HG03139 (cell line): ENCODE measurements around the gene ERLIN1.

Experiments used
- ATAC-seq: cut with Tn5 transposase; IDR thresholded peaks from one replicate; pipeline ENCODE4 v1.9.1; 2021; ENCODE audit not compliant: unreplicated experiment

Gene ERLIN1

DNA sequence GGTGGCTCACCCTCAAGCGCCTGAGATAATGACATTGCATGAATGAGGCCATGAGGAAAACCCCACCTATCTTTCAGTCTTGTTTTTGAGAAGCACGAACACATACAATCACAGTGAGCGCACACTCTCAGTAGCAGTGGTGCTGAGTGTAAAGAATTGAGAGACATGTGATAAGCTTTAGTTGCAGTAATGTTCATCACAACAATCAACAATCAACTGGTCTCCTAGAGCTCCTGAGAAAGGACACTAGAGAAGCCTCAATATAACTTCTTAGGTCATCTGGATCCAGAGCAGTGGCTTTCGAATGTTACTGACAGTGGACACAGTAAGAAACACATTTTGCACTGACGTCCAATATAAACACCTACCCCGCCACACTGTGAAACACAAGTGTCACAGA is 12.8 kb downstream of the ERLIN1 start:
- ATAC-seq: no peak

DNA sequence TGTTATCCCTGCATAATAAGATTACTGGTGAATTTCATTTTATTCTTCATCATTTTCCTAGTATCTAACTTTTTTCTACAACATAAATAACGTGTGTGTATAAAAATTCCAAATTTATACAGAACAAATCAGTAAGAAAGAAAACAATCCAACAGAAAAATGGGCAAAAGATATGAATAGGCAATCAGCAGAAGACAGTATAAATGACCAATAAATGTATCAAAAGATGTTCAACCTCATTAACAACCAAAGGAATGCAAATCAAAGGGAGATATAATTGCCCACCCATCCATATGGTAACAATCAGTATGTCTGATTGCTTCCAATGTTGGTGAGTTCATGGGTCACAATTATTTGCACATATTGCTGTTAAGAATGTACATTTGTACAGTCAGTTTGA is 13.5 kb downstream of the ERLIN1 start:
- no peak for ATAC-seq

DNA sequence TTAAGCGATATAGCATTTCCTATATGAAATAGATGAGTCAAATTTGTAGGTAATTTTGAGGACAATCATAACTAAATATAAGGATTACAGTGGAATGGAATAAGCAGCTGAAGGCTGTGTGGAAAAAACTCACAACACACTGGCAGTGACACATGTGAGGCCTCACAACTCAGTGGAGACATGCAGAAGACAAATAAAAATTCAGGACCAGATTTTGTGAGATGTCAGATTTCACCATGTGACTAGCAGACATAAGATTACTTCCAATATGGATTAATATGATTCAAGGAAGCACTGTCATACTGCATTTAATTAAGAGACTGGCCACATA is 17.6 kb downstream of the ERLIN1 start:
- ATAC-seq: no peak

DNA sequence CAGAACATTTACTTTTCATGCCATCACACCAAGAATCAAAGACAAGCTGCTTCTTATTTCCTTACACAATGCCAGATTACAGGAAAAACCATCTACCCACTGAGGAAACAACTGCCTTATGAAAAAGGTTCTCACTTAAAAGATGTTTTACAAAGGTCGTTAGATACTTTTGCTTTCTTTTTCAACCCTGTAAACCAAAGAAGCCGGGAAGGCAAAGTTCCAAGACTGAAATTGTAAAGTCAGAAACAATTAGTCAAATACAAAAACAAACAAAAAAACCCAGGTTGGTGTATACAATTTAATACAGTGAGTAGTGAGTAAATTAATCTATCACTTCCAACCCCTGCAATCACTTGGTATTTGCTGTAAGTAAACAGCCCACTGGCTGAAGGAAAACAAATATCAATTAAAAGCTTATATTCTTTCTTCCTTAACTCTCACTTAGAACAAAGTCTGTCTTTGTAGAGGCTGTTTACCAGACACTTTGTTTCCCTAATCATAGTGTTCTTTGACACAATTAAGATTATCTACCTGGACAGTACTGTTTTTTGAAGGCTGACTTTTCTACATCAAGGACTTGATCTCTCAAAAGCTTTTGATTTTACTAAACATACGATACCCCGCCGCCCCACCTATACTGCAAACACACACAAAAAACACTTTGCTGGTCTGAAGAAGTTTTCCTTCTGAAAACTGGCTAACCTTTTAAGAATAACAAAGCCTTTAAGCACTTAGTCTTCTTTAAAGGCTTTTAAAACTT is 18.1 kb downstream of the ERLIN1 start:
- ATAC-seq: no peak

DNA sequence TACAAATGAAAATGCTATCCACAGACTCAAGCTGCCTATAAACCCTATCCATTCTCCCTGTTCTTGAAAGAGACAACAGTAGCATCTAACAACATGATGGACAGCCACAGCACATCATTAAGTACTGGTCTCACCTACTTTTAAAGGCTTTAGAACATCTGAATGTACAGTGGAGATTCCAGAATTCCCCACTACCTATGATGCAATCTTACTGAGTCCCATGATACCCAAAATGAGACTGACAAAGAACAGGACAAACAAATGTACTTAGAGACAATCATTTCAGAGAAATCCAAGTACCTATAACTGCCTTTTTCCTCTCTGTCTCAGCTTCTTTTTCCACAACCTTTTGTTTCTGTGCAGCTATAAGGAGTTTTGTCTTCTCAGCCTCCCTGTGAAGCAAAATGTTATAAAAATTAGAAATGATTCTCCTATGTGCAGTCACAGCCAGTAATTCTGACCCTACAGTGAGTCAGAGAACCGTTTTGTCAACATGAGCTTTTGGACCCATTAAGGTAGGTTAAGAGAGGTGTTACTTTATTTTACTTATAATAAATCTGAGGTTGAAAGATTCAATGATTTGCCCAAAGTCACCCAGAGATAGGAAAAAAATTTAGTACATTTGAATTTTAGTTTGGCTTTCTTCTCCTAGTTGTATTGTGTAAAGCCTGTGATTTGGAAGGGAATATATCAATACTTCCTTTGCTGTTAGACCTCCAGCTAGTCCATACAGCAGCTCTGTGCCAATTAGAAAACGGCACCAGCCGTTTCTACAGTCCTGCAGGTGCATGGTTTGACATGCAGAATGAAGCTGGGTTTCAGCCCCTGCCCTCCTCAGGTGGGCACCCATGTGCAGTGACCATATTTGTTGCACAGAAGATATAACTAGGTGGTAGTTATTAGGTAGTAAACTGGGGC is 21.9 kb downstream of the ERLIN1 start:
- no peak for ATAC-seq

DNA sequence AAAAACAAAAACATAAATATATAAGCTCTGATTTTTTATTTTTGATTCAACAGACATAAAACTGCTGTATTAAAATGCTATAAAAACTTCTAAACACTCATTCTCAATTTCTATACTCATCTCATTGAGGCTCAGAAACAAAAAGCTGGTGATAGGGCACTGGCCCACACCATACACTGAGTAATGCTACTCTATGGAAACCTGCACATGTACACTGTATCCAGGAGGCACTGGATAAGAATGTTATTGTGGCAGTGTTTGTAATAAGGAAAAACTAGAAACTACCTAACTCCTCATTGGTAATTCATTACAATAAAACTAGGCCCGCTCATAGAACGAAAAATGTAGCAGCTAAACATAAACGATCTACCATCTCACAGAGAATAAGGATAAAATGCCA is 23.1 kb downstream of the ERLIN1 start:
- ATAC-seq: no peak

DNA sequence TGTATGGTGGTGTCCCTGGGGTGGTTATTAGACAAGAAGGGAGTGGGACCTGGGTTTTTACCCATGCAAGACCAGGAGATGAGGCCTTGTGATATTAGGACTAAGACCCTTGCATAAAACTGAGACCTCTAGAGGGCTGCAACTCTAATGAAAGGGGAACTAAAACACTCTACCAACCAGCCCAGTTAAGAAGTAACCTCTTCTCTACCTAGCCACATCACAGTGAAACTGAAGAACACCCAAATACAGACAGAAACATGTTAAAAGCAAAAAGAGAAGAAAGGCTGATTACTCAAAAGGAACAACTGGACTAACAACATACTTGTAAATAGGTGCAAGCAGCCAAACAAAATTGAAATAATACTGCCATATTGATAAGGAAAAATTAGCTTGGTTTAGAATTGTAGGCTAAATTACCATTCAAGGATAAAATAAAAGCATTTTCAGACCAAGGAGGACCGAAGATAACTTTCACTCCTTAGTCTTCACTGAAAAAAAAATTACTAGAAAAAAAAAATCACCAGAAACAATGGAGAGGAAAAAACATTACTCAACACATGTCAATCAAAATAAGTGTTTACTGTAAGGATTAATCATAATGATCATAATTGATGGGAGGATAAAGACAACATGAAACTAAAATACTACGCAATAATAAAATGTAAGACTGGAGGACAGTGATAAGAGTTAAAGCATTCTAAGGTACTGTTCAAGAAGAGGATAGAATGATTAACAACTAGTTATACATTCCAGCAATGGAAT is 27.6 kb downstream of the ERLIN1 start:
- ATAC-seq: peak; percentile 89

DNA sequence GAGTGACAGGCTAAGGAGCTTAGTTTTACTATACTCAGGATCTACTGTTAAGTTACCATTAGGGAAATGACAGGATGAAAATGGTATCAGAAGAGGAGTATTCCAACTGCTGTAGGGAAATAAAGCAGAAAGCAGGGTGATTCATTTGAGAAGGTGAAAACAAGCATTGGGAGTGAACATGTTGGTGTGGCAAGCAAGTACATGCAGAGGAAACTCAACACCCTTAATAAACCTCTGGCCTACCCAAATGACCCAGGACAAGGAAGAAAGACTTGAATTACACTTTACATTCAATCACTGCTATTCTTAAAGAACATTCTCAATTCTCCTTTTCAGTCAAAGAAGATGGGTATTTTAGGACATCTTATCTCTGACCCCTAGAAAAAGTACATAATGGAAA is 28.7 kb downstream of the ERLIN1 start:
- ATAC-seq: no peak

DNA sequence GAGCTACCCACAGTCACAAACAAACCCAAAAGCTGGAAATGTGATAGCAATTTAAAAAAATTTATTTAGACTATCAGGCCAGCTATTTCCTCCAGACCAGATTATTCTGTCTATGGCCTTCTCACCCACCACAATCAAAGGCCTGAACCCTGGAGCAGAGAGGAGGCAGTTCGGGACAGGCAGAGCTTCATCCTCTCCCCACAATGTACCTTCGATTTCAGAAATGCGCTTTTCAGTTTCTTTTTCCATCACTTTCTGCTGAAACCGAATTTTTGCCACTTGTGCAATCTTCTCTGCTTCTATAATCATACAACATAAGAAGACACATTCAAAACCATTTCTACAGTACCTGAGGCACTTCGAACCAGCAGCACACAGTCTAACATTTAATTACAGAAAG is 29.9 kb downstream of the ERLIN1 start:
- no peak for ATAC-seq

DNA sequence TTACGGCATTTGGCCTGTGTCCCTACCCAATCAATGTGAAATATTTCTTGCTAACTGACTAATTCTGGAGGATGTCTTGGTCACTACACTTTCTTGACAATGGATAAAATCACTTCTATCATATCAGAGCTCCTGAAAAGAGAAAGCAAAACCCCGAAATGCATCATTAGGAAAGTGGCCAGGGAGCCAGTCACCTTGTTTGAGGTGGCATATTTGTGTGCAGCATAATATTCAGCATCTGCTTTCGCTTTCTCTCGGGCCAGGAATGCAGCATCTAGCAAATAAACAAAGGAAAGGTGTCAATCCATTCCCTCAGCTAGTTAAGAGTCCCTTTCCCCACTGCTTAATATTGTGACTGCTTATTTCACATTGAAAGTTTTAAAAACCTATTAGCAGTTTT is 31.2 kb downstream of the ERLIN1 start:
- ATAC-seq: no peak

DNA sequence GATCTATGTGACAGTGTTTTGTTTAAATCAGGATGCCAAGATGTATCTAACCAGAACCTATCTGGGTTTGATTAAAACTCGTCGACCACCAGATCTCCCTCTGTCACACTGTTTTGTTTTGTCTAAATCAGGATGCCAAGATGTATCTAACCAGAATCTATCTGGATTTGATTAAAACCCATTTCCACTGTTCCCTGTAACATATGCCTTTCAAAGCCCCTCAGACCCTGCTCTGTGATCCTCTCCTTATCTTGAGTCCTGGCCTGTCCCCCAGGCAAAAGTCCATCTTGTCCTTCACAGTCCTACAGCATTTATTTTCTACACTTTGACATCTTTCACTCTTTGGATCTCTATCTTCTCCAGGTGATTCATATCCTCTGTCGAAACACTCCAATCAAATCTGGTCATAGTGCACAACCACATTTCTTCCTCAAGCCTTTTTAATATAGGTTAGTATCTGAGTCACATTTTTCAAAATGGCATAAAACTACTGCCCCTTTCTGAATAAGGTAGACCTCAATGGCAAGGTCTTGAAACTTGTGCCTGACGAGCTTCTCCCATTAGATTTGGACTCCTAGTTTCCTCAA is 32.5 kb downstream of the ERLIN1 start:
- no peak for ATAC-seq

DNA sequence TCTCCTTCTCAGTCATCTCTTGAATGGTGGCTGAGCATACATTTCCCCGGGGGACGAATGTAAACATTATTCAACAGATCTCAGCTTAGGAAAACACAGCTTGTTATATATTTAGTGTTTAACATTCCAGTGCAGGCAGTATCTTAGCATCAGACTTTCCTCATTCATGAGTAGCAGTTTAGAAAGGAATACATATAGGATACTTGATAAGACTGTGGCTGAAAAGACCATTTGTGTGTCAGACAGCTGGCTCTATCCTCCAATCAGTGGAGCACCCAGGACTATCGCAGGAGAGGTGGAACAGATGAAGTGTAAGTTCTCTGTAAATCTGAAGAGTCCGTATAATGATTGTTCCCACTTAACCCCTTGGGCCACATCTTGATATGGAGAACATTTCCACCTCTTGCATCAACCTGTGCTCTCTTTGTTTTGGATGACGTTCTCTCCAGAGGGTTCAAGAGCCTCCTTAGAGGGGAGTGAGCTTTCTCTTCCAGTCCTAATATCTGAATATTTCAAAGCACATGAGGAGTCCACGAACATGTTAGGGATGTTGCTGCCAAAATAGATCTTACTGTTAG is 34.0 kb downstream of the ERLIN1 start:
- ATAC-seq: no peak

DNA sequence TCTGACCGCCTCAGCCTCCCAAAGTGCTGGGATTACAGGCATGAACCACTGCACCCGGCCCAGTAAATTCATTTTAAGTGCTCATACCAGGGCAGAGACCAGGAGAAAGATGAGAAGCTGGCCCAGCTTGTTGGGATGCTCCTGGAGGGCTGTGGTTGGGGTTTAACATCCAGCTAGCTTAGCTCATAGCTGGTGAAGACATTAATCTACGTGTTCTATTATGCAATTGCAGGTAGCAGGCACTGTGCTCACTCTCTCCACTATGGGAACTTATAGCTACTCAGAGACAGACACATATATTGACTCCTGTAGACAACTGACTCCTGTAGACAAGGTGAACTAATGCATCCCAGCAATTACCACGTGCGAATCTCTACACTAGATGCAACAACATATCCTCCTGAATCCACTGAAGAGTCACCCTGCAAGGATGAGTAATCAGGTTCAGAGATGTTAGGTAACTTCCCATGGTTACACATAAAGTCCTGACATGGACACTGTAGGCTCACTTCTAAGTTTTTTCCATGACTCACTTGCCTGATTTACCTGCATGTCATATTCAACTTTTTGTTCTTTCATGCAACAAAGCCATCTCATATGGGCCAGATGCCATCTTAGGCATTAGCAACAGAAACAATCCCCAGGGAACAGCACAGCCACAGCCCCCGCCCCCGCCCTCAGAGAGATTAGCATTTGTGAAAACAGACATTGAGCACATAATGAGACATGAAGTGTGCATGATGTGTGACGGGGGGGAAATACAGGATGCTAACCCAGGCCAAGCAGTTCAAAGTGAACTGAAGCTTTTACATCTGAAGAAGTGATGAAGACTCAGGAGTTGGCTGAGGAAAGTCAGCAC is 37.2 kb downstream of the ERLIN1 start:
- no peak for ATAC-seq

DNA sequence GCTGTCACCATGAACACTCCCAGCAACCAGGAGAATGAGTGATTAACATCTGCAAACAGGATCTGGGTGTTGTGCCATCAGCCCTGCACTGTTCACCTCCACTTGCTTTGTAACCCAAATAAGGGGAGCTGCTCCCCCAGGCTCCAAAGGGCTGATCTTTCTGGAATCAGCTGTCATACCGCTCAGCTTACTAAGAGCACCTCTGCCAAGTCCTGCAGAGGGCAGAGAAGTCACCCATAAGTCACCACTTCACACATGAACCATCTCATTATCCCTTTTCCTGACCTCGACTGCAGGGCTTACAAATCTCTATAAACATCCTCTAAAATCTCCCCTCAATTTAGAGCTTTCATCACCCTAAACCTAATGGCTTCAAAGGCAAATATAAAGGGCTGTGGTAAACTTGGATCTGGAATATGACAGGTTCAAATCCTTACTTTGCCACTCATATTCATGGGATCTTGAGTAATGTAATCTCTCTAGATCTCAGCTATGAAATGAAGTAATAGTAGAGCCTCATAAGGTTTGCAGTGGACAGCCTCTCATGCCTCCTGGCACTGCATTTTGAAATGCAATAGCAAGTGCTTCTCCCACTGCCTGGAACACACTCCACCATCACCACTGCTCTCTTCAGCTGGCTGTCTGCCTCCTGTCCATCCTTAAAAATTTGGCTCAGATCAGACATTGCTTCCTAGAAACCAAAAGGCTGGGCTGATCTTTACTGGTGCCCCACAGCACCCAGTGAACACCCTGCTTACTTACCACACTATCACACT is 38.8 kb downstream of the ERLIN1 start:
- no peak for ATAC-seq

DNA sequence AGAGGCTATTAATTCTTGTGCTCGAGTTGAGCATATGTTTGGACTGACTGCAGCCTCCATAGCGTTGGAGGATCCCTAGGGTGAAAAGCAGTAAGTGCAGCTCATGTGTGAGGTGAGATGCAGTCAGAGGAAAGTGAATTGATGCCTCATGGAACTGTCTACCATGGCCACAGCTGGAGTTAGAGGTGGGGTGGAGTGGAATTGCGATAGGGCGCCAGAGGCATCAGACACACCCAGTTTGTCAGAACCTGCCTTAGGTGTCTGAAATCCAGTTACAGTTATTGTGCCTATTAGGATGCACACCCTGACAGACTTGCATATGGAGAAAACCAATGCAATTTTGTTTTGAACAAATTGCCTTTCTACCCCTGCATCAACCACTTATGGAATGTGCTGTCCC is 39.4 kb downstream of the ERLIN1 start:
- ATAC-seq: no peak

DNA sequence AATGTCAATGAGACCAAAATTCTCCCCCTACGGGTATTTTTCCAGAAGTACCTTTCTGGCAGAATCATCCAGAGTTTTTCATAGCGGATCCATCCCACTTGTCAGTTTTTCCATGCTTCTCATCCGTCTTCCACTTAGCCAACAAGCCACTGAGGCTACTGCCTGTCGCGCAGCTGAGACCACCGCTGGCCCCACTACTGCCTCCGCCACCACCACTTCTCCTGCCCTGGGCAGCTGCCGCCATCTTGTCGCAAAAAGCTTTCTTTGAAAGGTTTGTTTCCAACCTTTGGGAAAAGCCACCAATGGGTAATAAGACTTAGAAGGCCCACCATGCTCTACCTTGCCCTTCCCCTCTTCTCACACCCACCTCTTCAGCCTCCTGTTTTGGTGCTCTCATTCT is 42.1 kb downstream of the ERLIN1 start:
- ATAC-seq: no peak

DNA sequence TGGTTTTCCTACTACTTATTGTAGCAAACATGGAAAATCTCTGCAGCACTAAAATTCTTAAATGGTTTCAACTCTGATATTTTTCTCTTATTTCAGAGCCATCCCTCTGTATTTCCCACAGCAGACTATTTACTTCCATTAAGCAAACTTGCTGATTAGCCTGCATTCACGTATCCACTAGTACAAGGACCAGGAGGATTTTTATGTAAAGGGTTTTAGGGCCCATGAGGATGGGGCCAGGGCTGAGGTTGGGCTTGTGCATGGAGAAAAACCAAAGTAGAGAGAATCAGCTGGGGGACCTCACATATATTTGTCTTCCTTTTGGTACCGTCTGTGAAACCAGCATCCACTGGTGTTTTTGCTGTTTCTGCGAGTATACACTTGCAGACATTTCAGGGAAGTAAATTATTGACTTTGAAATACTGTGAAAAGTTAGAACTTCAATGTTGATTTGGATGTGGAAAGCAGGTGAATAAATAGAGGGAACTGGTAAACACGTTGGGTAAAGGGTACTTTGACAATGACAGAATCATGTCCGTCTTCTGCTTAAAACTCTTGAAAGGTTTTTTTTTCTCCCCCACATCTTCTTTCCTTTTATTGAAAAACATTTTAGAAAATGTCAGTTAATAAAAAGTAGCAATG is 44.3 kb downstream of the ERLIN1 start:
- ATAC-seq: no peak

DNA sequence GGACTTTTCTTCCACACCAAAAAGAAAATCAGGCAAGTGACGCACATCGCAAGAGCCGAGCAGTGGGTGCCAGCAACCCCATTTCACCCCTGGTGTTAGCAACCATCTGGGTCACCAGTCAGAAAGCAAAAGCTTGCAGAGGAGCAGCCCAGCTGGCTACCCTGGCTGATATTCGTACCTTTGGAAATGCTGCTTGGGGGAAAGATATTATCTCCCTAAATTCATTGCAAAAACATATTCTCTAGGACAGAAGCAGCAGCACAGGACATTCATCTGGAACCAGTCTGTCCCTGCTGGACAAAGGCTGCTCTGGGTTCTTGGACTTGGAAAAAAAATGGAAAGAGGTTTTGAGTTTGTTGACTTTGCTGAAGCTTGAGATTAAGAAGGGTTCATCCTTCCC is 45.8 kb downstream of the ERLIN1 start:
- ATAC-seq: no peak
